Heart right ventricle (tissue), 16 donors: Measurements from ENCODE around the gene DSCAM. TPM values are rescaled to one million over a fixed set of nuclear protein-coding genes. Genes with fewer than 3 reads are reported as not detected.

Experiments
- ATAC-seq, 8 donors: fragments of 200-7000 bp; cut with Tn5 transposase; one replicate each; pipeline ENCODE4 v1.9.1; 2020; ENCODE audit warnings: mild to moderate bottlenecking in 8 of 8, moderate library complexity in 8 of 8, moderate number of reproducible peaks in 1 of 8
- DNase-seq, 2 donors: peaks; one replicate each; pipeline ENCODE4 v3.0.0-alpha.2; 2020
- H3K27ac ChIP-seq, 10 donors: fragments of 200-600 bp; sonication (generic) in 2 of 10; one replicate each; pipeline versions ENCODE4 v1.5.0 to v1.8.0; 2020 to 2022; ENCODE audit warnings: mild to moderate bottlenecking in 3 of 10
- H3K27me3 ChIP-seq, 7 donors: fragments of 200-600 bp; one replicate each; pipeline ENCODE4 v1.8.0; 2021 to 2022; ENCODE audit warnings: mild to moderate bottlenecking in 2 of 7
- H3K36me3 ChIP-seq, 9 donors: fragments of 200-600 bp; sonication (generic) in 1 of 9; one replicate each; pipeline versions ENCODE4 v1.5.0 to v1.8.0; 2020 to 2022; ENCODE audit warnings: mild to moderate bottlenecking in 2 of 9
- H3K4me1 ChIP-seq, 9 donors: fragments of 200-600 bp; sonication (generic) in 1 of 9; one replicate each; pipeline versions ENCODE4 v1.5.0 to v1.8.0; 2020 to 2022; ENCODE audit warnings: mild to moderate bottlenecking in 4 of 9
- H3K4me3 ChIP-seq, 10 donors: fragments of 200-600 bp; sonication (generic) in 2 of 10; one replicate each; pipeline versions ENCODE4 v1.5.0 to v1.8.0; 2020 to 2022; ENCODE audit warnings: mild to moderate bottlenecking in 7 of 10, moderate library complexity in 2 of 10
- H3K9me3 ChIP-seq, 11 donors: fragments of 200-600 bp in 10 of 11; sonication (generic) in 2 of 11; one replicate each; pipeline versions ENCODE4 v1.5.0 to v1.8.0; 2013 to 2022; ENCODE audit warnings: mild to moderate bottlenecking in 2 of 11, control low read depth in 1 of 11, moderate library complexity in 1 of 11
- CTCF ChIP-seq, 9 donors: fragments of 200-600 bp; sonication (generic) in 2 of 9; IDR thresholded peaks; one replicate each; pipeline versions ENCODE4 v1.5.0 to v1.8.0; 2021 to 2022; ENCODE audit warnings: antibody characterized with exemption in 9 of 9, mild to moderate bottlenecking in 5 of 9, moderate library complexity in 1 of 9
- WGBS, 2 donors: extraction: QIAGEN DNeasy Blood & Tissue Kit; methylation state at CpG; one replicate each; pipeline ENCODE4 v1.1.7; 2013; ENCODE audit warnings: inconsistent platforms in 1 of 2; 5-methylcytosine and 5-hydroxymethylcytosine counted together
- intact Hi-C, 10 donors: fragments of 100-400 bp; cut with DNase I; formaldehyde crosslinking; loops; one replicate each; pipeline versions ENCODE4 v1.11.1 to v1.14.2; 2022
- polyA plus RNA-seq, 2 donors: library from polyadenylated mRNA; stranded (reverse); fragments of 200-250 nt; gene quantifications; one replicate each; pipeline ENCODE4 v1.2.3, GENCODE V29; 2013
- total RNA-seq, 10 donors: library from RNA; stranded (reverse); fragmentation: NEBNext Ultra II Directional in 3 of 10; extraction: Animal tissue kit (Norgen Biotek cat#: 25700) in 3 of 10; gene quantifications; one replicate each; pipeline versions ENCODE4 v1.2.1 to v1.2.4, GENCODE V29; 2021 to 2023
- donor health status: Arrhythmogenic right ventricular cardiomyopathy.
- donor health status: ischemic (EF 13 %, LVEDD 7.1; RV severe dilation, severe dysfunction).
- donor health status: healthy with polysubstance abuse.
- donor health status: DM: no; HTN: yes; CAD: no.
- donor health status: DM: no; HTN: no; CAD: no.
- donor health status: ischemic (EF 25% LVEDD 6.9; RV normal size, moderate dysfunction).
- donor health status: ischemic (EF 25% LVEDD 5.7; RV mildly dilated, moderate dysfunction).
- donor health status: healthy.
- donor health status: DM: yes; HTN: yes; CAD: no.
- donor health status: Ischemic cardiomyopathy.
- donor health status: ischemic (EF 35%, LVEDD 5.7; RV mildly dilated, moderate dysfunction).
- donor health status: nonischemic (EF 11% LVEDD 7.7; RV severe dilation, severe dysfunction).
- donor health status: DM: yes; HTN: yes; CAD: no.
- donor health status: PGD.
- donor health status: ischemic (EF 29% LVEDD 5.4; RV normal size, mild dysfunction).
- donor health status: nonischemic (EF 23%, LVEDD 6.1; RV moderate dilation, normal function).

The DSCAM gene
- total and polyA plus RNA-seq, 12 donors = 0.03 to 0.04 TPM; not detected in 10

- TF ChIP-seq CTCF (IDR thresholded peaks at IDR 0.05) = no peak
- intact Hi-C loops = no loop called here
- DNase-seq (no peak), ATAC-seq (no peak)
- Histone ChIP-seq H3K4me3 (no peak overlapping the region), H3K36me3 (no peaks in the 10 kb centered on the region), H3K9me3 (peaks cover 0 to 11% (median 0%) of the 10 kb centered on the region in 11 donors), H3K27ac (no peak overlapping the region), H3K4me1 (no peaks in the 10 kb centered on the region), H3K27me3 (no peaks in the 10 kb centered on the region)
- WGBS, 2 donors = 70 to 82% methylated on average over 3 of the region's 3 CpGs
These were observed 604.2 kb downstream of the DSCAM start for GRCh38 chr21:40242586-40243265.

DNA sequence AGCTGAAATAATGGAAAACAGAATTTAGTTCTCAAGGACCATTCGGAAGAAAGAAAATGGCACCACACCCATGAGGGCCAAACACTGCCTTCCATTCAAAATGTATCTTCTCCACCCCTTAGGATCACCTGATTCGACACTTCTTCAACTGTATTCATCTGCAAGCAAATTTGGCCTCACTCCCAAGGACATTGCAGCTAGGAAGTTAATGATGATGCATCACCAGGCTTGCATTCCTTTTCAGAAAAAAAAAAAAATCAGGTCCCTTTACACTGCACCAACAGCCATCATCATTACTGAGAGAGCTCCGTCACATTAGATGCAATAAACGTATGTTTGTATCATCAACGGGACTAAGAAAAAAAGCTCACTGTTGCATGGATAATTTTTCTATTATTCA lies 611.4 kb downstream of the DSCAM start:
- DNase-seq (no peak), ATAC-seq (no peak)
- Histone ChIP-seq H3K36me3 (no peaks in the 10 kb centered on the region), H3K9me3 (peaks cover 0 to 6% (median 0%) of the 10 kb centered on the region in 11 donors), H3K4me3 (no peak overlapping the region), H3K27me3 (peaks cover 0 to 4% (median 0%) of the 10 kb centered on the region in 7 donors), H3K4me1 (no peaks in the 10 kb centered on the region), H3K27ac (no peak overlapping the region)
- no peak for TF ChIP-seq CTCF (IDR thresholded peaks at IDR 0.05)
- 83 to 87% methylated on average over 5 of the region's 5 CpGs for WGBS, 2 donors
- intact Hi-C loops = no loop called here

GRCh38 chr21:40231979-40232378 lies 615.0 kb downstream of the DSCAM start:
- 91 to 92% methylated on average over 2 of the region's 2 CpGs for WGBS, 2 donors
- Histone ChIP-seq H3K27ac (no peak overlapping the region), H3K4me1 (no peaks in the 10 kb centered on the region), H3K27me3 (peaks cover 0 to 4% (median 0%) of the 10 kb centered on the region in 7 donors), H3K9me3 (no peaks in the 10 kb centered on the region), H3K36me3 (no peaks in the 10 kb centered on the region), H3K4me3 (no peak overlapping the region)
- no peak for TF ChIP-seq CTCF (IDR thresholded peaks at IDR 0.05)
- intact Hi-C loops = no loop called here
- ATAC-seq = no peak
- DNase-seq = no peak

DNA sequence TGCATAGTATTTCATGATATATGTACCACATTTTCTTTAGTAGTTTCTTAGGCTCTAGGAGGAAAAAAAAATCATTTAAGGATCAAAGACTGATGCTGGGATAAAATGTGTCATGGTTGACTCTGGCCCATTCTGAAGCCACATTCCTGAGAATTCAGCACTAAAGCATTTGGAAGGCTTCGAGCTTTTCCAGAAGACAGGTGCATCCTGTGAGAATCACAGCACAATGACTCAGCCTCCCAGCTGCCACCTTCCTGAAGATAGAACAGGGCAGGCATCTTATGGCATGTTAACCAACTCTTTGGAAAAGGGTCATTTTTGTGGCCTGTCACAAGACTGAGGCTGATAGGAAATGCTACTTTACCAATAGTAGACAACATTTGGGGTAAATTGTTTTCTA lies 619.9 kb downstream of the DSCAM start:
- ATAC-seq (no peak), DNase-seq (no peak)
- intact Hi-C loops = no loop called here
- 59 to 72% methylated on average over 1 of the region's 1 CpG for WGBS, 2 donors
- Histone ChIP-seq H3K4me3 (no peak overlapping the region), H3K9me3 (no peaks in the 10 kb centered on the region), H3K36me3 (no peaks in the 10 kb centered on the region), H3K27ac (no peak overlapping the region), H3K4me1 (no peaks in the 10 kb centered on the region), H3K27me3 (peaks cover 0 to 1% (median 0%) of the 10 kb centered on the region in 7 donors)
- TF ChIP-seq CTCF (IDR thresholded peaks at IDR 0.05) = no peak
